HCT116 (cell line): ENCODE results near the gene ZNF414.

Experiments
- ATF3 ChIP-seq: IDR thresholded peaks from 2 replicates; pipeline ENCODE4 v1.6.1; 2012
- CEBPB ChIP-seq: IDR thresholded peaks from 2 replicates; pipeline ENCODE4 v1.6.1; 2012; ENCODE audit warnings: low read depth
- EZH2 ChIP-seq: fragments of 200-600 bp; sonication (generic); IDR thresholded peaks from 2 replicates; pipeline ENCODE4 v1.6.1; 2017; ENCODE audit warnings: antibody characterized with exemption, mixed run types
- FOSL1 ChIP-seq: IDR thresholded peaks from 2 replicates; pipeline ENCODE4 v1.6.1; 2012; ENCODE audit warnings: low read depth
- POLR2A ChIP-seq: IDR thresholded peaks from 2 replicates; pipeline ENCODE4 v1.7.0; 2011; ENCODE audit warnings: borderline replicate concordance; ENCODE audit not compliant: insufficient read depth, insufficient read length; ENCODE audit errors: extremely low read depth
- POLR2AphosphoS5 ChIP-seq: IDR thresholded peaks from 2 replicates; pipeline ENCODE4 v1.6.1; 2011; ENCODE audit warnings: mild to moderate bottlenecking, low read depth, low read length, moderate library complexity
- RAD21 ChIP-seq: IDR thresholded peaks from 2 replicates; pipeline ENCODE4 v1.6.1; 2012; ENCODE audit warnings: low read depth, mild to moderate bottlenecking
- SP1 ChIP-seq: IDR thresholded peaks from 2 replicates; pipeline ENCODE4 v1.6.1; 2012; ENCODE audit warnings: low read depth
- TCF7L2 ChIP-seq: IDR thresholded peaks from 2 replicates; pipeline ENCODE4 v1.7.0; 2011; ENCODE audit warnings: borderline replicate concordance, inconsistent platforms; ENCODE audit not compliant: insufficient read depth, insufficient read length; ENCODE audit errors: extremely low read depth
- YY1 ChIP-seq: IDR thresholded peaks from 2 replicates; pipeline ENCODE4 v1.6.1; 2011; ENCODE audit warnings: low read length, low read depth, moderate library complexity, mild to moderate bottlenecking; ENCODE audit not compliant: insufficient replicate concordance; ENCODE audit errors: extremely low read depth
- ZFX ChIP-seq: fragments of 450-650 bp; IDR thresholded peaks from 2 replicates; pipeline ENCODE4 v1.6.1; 2017
- TF ChIP-seq, protein P1 (sequence below), 3 experiments: fragments of 200-600 bp in 1 of 3; sonication (generic) in 1 of 3; IDR thresholded peaks in 2 of 3; conservative IDR thresholded peaks in 1 of 3; 2 replicates each; pipeline ENCODE4 v1.5.1; 2012 to 2017; ENCODE audit warnings: low read depth in 2 of 3, low read length in 2 of 3, antibody characterized with exemption in 1 of 3, borderline replicate concordance in 1 of 3, control low read depth in 1 of 3, mild to moderate bottlenecking in 1 of 3, mixed read lengths in 1 of 3, mixed run types in 1 of 3, moderate library complexity in 1 of 3; ENCODE audit not compliant: insufficient read depth in 1 of 3
- TF ChIP-seq, protein P2 (sequence below): IDR thresholded peaks from 2 replicates; pipeline ENCODE4 v1.6.1; 2012
- TF ChIP-seq, protein P3 (sequence below): IDR thresholded peaks from 2 replicates; pipeline ENCODE4 v1.6.1; 2012; ENCODE audit warnings: low read depth

- TF ChIP-seq, protein P1, sequence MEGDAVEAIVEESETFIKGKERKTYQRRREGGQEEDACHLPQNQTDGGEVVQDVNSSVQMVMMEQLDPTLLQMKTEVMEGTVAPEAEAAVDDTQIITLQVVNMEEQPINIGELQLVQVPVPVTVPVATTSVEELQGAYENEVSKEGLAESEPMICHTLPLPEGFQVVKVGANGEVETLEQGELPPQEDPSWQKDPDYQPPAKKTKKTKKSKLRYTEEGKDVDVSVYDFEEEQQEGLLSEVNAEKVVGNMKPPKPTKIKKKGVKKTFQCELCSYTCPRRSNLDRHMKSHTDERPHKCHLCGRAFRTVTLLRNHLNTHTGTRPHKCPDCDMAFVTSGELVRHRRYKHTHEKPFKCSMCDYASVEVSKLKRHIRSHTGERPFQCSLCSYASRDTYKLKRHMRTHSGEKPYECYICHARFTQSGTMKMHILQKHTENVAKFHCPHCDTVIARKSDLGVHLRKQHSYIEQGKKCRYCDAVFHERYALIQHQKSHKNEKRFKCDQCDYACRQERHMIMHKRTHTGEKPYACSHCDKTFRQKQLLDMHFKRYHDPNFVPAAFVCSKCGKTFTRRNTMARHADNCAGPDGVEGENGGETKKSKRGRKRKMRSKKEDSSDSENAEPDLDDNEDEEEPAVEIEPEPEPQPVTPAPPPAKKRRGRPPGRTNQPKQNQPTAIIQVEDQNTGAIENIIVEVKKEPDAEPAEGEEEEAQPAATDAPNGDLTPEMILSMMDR (IDR thresholded peaks at IDR 0.05 in 2 of 3, conservative IDR thresholded peaks at IDR 0.05 in 1 of 3; ENCODE audit: borderline replicate concordance in 1 of 3, insufficient read depth in 1 of 3, low read depth in 2 of 3, low read length in 2 of 3): no peak
- TF ChIP-seq POLR2A (no peak), RAD21 (no peak), FOSL1 (no peak), SP1 (no peak), EZH2 (no peak), POLR2AphosphoS5 (no peak), TCF7L2 (no peak), CEBPB (no peak), YY1 (no peak), ATF3 (no peak), ZFX (no peak)
- TF ChIP-seq, protein P2, sequence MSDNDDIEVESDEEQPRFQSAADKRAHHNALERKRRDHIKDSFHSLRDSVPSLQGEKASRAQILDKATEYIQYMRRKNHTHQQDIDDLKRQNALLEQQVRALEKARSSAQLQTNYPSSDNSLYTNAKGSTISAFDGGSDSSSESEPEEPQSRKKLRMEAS: no peak
- TF ChIP-seq, protein P3, sequence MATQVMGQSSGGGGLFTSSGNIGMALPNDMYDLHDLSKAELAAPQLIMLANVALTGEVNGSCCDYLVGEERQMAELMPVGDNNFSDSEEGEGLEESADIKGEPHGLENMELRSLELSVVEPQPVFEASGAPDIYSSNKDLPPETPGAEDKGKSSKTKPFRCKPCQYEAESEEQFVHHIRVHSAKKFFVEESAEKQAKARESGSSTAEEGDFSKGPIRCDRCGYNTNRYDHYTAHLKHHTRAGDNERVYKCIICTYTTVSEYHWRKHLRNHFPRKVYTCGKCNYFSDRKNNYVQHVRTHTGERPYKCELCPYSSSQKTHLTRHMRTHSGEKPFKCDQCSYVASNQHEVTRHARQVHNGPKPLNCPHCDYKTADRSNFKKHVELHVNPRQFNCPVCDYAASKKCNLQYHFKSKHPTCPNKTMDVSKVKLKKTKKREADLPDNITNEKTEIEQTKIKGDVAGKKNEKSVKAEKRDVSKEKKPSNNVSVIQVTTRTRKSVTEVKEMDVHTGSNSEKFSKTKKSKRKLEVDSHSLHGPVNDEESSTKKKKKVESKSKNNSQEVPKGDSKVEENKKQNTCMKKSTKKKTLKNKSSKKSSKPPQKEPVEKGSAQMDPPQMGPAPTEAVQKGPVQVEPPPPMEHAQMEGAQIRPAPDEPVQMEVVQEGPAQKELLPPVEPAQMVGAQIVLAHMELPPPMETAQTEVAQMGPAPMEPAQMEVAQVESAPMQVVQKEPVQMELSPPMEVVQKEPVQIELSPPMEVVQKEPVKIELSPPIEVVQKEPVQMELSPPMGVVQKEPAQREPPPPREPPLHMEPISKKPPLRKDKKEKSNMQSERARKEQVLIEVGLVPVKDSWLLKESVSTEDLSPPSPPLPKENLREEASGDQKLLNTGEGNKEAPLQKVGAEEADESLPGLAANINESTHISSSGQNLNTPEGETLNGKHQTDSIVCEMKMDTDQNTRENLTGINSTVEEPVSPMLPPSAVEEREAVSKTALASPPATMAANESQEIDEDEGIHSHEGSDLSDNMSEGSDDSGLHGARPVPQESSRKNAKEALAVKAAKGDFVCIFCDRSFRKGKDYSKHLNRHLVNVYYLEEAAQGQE: no peak
Observed at GRCh38 chr19:8489561-8490394, 24.2 kb downstream of the ZNF414 start.
